Measurements from ENCODE around the gene RBM5. TPM values are rescaled to one million over a fixed set of nuclear protein-coding genes. Genes with fewer than 3 reads are reported as not detected.

The RBM5 gene
- total RNA-seq, 2 experiments from 2014 or later = 95.2 to 107 TPM

DNA sequence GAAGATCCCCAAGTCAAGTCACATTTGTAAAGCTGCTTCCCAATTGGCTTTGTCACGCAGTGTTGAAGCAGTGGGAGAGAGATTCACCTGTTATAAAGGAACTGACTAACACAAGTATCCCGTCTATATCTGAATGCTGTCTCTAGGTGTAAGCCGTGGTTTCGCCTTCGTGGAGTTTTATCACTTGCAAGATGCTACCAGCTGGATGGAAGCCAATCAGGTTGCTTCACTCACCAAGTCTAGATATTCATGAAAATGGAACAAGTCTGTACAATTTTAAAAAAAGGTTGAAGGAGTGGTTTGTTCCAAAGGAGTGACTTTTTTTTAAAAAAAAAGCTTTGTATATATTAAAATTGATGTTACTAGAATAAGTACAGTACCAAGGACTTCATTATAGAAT, 11.7 kb downstream of the RBM5 start:
- no peak for DNase-seq
- Mint-ChIP-seq H3K4me3 (no peak overlapping the region), H3K4me1 (ENCODE audit: low read depth) (peaks cover 19% of the 10 kb centered on the region), H3K9me3 (no peaks in the 10 kb centered on the region), H3K27me3 (no peaks in the 10 kb centered on the region), H3K36me3 (peaks cover 70% of the 10 kb centered on the region), H3K27ac (no peak overlapping the region)
- intact Hi-C loops (cut with micrococcal nuclease) = no loop called here
- ChIA-PET CTCF (no interaction called here), POLR2A (interaction anchor here (1.3 kb wide), 1 partner anchor 11 kb away, joined by 4 read pairs; the partner anchor contains the start of gene RBM5)

DNA sequence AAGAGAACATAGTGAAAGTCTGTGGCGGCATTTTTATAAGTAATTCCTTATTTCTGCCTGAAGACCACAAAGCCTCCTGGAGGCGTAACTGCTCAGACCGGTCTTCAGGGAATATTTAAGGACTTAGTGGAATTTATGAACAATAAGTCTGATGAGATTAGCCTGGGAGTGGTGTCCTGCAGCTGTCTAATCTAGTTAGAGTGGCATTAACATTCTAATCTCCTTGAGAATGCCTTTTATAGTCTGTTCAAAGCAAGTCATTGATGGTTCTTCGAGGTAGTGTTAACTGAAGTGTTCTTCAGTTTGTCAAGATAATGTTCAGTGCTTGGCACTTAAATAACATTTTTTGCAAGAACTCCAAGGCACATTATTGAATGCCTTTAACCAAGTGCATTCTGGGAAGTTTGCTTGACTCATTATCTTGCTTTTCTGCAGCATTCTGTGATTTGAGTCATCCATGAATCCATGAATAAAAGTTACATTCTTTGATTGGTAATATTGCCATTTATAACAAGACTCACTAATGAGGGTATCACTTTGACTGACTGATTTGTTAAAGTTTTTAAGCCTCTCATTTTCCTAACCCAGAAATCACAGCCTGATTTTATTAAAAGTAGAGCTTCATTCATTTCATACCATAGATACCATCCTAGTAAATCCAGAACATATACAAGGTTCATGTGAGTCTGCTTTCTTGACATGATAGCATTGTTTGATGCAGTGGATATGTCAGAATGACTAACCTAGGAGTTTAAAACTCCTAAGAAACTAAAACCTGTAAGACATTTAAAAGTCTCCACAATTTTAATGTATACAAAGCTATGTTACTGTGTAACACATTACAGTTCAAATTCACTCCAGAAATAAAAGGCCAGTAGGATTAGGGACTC, 12.5 kb downstream of the RBM5 start:
- POLR2A ChIA-PET = interaction anchor here (1.0 to 1.3 kb wide), 2 partner anchors 12 to 14 kb away, joined by 4 read pairs; partner anchors contain the start of gene RBM5
- Mint-ChIP-seq H3K27me3 (no peaks in the 10 kb centered on the region), H3K4me3 (no peak overlapping the region), H3K9me3 (no peaks in the 10 kb centered on the region), H3K36me3 (peaks cover 64% of the 10 kb centered on the region), H3K4me1 (ENCODE audit: low read depth) (peaks cover 16% of the 10 kb centered on the region), H3K27ac (peak overlapping the region; percentile 65)
- CTCF ChIA-PET = interaction anchor here (1.6 kb wide), 1 partner anchor 19 kb away, joined by 8 read pairs; no protein-coding TSS in a partner anchor
- intact Hi-C loops (cut with micrococcal nuclease) = no loop called here
- no peak for DNase-seq

DNA sequence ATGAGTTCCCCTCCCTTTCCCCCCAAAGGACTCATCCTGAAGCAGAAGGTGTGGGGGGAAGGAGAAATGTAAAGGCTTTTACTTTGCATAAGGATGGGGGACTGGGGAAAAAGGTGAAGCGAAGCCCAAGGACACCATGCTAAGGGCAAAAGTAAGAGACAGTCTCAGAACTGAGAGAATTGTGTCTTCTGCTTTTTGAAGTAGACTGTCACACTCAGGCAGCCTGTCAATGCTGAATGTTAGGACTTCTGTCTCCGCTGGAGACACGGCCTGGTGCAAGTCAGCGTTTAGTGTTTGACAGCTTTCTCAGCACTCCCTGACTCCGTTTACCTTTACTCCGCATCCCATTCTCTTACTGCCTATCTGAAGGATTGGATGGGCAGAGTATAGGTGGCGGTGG, 13.8 kb downstream of the RBM5 start:
- intact Hi-C loops (cut with micrococcal nuclease) = no loop called here
- Mint-ChIP-seq H3K9me3 (no peaks in the 10 kb centered on the region), H3K36me3 (peaks cover 68% of the 10 kb centered on the region), H3K27me3 (no peaks in the 10 kb centered on the region), H3K4me3 (no peak overlapping the region), H3K4me1 (ENCODE audit: low read depth) (peaks cover 10% of the 10 kb centered on the region), H3K27ac (no peak overlapping the region)
- no peak for DNase-seq
- ChIA-PET CTCF (no interaction called here), POLR2A (no interaction called here)

DNA sequence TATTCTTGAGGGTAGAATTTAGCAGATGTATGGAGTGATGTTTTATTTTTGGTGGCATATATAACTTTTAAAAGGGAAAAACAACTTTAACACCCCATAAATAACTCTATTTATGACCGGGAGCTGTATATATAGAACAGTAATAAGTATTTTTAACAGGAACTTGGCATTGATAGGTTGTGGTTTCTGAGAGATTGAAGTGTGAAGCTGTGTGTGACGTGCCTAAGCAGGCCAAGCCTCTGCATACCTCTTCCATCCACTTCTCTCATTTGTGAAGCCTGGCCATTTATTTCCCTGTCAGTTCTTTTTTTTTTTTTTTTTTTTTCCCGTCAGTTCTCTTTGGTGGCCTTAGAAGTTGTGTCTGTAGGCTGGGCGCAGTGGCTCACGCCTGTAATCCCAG, 23.0 kb downstream of the RBM5 start:
- ChIA-PET CTCF (interaction anchor here (0.6 to 0.7 kb wide), 2 partner anchors 9 to 115 kb away, joined by 3 read pairs; no protein-coding TSS in a partner anchor), POLR2A (no interaction called here)
- intact Hi-C loops (cut with micrococcal nuclease) = no loop called here
- H3K27ac Mint-ChIP-seq = no peak overlapping the region
- peaks cover 73% of the 10 kb centered on the region for H3K36me3 Mint-ChIP-seq
- DNase-seq = no peak
- no peak overlapping the region for H3K4me3 Mint-ChIP-seq
- no peaks in the 10 kb centered on the region for H3K9me3 Mint-ChIP-seq
- H3K4me1 Mint-ChIP-seq (ENCODE audit: low read depth) = no peaks in the 10 kb centered on the region
- H3K27me3 Mint-ChIP-seq = no peaks in the 10 kb centered on the region

DNA sequence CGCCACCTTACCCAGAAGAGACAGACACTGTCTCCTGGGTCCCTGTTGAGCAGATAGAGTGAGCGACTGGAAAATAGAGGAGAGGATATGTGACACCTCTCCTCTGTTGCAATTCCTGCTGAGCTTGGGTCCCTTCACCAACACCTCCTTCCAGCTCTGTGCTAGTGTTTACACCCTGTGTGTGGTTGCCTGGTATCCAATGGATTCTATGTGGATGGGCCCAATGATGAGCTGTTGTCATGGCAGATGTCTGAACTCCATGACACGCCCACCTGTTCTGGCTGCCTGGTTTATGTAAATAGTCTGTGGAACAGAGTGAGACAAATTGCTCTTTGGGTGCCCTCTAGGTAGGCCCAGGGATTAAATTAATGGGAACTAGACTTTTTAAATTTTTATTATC, 23.7 kb downstream of the RBM5 start:
- intact Hi-C loops (cut with micrococcal nuclease) = no loop called here
- Mint-ChIP-seq H3K36me3 (peaks cover 73% of the 10 kb centered on the region), H3K27ac (no peak overlapping the region), H3K9me3 (no peaks in the 10 kb centered on the region), H3K4me3 (no peak overlapping the region), H3K4me1 (ENCODE audit: low read depth) (no peaks in the 10 kb centered on the region), H3K27me3 (no peaks in the 10 kb centered on the region)
- ChIA-PET CTCF (interaction anchor here (0.7 kb wide), 1 partner anchor 8 kb away, joined by 3 read pairs; no protein-coding TSS in a partner anchor), POLR2A (no interaction called here)
- no peak for DNase-seq

DNA sequence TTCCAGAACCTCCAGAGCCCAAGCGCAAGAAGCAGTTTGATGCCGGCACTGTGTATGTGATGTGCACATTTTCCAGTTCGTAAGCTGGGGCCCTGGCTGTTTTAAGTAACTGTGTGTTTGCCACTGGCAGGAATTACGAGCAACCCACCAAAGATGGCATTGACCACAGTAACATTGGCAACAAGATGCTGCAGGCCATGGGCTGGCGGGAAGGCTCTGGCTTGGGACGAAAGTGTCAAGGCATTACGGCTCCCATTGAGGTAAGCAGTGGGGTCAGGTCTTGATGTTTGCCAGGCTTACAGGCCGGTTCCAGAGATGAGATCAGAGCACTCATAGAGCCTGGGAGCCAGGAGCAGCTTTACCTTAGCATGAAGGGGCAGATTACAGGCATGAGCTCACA, 28.4 kb downstream of the RBM5 start:
- no peak overlapping the region for H3K4me3 Mint-ChIP-seq
- no peaks in the 10 kb centered on the region for H3K9me3 Mint-ChIP-seq
- ChIA-PET CTCF (no interaction called here), POLR2A (interaction anchor here (0.7 kb wide), 1 partner anchor 1351 kb away, joined by 3 read pairs; no protein-coding TSS in a partner anchor)
- no peak for DNase-seq
- H3K4me1 Mint-ChIP-seq (ENCODE audit: low read depth) = no peaks in the 10 kb centered on the region
- intact Hi-C loops (cut with micrococcal nuclease) = no loop called here
- peaks cover 54% of the 10 kb centered on the region for H3K36me3 Mint-ChIP-seq
- H3K27me3 Mint-ChIP-seq = no peaks in the 10 kb centered on the region
- no peak overlapping the region for H3K27ac Mint-ChIP-seq

DNA sequence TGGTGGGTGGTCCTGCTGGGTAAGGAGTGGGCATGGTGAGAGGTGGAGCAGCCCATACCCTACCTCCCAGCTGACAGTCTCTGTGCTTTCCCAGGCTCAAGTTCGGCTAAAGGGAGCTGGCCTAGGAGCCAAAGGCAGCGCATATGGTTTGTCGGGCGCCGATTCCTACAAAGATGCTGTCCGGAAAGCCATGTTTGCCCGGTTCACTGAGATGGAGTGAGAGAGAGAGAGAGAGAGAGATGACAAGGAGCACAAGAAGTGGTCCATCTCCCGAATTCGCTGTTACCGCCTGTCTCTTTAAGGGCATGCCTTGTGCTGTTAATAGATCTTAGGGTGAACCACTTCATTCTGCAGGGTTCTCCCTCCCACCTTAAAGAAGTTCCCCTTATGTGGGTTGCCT, 29.5 kb downstream of the RBM5 start:
- no peaks in the 10 kb centered on the region for H3K9me3 Mint-ChIP-seq
- DNase-seq = no peak

DNA sequence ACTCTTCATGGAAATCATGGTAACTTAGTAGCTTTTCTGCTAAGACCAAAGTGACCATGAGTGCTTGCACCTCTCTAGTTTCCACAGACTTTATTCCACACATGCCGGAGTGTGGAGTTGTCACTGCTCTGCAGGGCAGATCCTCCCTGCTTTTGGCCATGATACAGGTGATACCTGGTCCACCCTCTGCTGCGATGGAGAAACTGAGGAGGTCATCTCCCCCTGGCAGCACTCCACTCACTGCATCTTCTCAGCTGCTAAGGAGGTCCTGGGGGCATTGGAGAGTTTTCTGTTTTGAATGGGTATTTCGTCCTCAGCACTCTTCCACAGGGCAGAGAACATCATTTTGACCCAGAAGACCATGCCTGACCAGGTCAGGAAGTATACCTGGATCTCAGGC, 31.1 kb downstream of the RBM5 start:
- intact Hi-C loops (cut with micrococcal nuclease) = loop anchor here (5.0 kb wide), 1 partner anchor 153 kb away; no protein-coding TSS in a partner anchor
- peaks cover 36% of the 10 kb centered on the region for H3K36me3 Mint-ChIP-seq
- DNase-seq = no peak
- ChIA-PET POLR2A (interaction anchor here (0.9 kb wide), 1 partner anchor 53 kb away, joined by 3 read pairs; no protein-coding TSS in a partner anchor), CTCF (interaction anchor here (1.0 to 3.0 kb wide), 9 partner anchors 8 to 155 kb away, joined by 3 to 24 read pairs (median 4); no protein-coding TSS in a partner anchor)
- H3K27ac Mint-ChIP-seq = no peak overlapping the region
- no peak overlapping the region for H3K4me3 Mint-ChIP-seq
- no peaks in the 10 kb centered on the region for H3K4me1 Mint-ChIP-seq (ENCODE audit: low read depth)
- no peaks in the 10 kb centered on the region for H3K9me3 Mint-ChIP-seq
- H3K27me3 Mint-ChIP-seq = no peaks in the 10 kb centered on the region

More for the DNA sequence above, 29.5 kb downstream of the RBM5 start:
- Mint-ChIP-seq H3K4me1 (ENCODE audit: low read depth) (no peaks in the 10 kb centered on the region), H3K4me3 (no peak overlapping the region), H3K27ac (no peak overlapping the region), H3K27me3 (no peaks in the 10 kb centered on the region), H3K36me3 (peaks cover 50% of the 10 kb centered on the region)
- intact Hi-C loops (cut with micrococcal nuclease) = no loop called here
- CTCF ChIA-PET = no interaction called here
- POLR2A ChIA-PET = interaction anchor here (0.6 kb wide), 1 partner anchor 667 kb away, joined by 4 read pairs; no protein-coding TSS in a partner anchor

DNA sequence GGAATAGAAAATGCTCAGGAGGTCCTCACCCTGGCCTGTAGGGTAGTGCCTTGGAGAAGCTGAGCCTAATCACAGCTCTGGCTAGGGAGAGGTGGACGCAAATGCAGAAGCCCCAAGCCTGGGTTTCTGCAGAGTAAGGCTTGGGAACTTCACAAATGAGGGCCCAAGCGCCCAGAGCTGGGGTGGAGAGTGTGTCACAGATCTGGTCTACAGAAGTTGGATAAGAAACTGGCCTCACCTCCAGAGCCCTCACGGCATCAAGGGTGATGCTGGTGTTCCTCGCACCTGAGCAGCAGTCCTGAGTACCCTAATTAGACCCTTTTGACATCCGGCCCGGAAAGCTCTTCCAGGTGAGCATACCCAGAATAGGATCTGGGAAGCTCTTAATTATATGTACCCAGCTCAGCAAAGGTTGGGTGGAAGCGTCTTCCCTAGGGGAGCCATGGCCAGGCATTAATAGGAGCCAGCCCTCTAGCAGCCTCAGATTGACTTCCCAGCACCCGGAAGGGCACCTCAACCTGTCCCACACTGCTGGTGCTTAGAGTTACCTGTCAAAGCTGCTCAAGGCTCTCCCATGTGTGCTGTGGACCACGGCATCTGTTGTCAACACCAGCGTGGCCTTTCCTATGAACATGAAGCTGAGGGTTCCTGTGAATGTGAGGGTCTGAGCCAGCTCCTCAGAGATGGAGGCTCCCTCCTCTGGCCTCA, 31.8 kb downstream of the RBM5 start:
- intact Hi-C loops (cut with micrococcal nuclease) = loop anchor here (1.0 to 5.0 kb wide), 3 partner anchors 69 to 152 kb away; no protein-coding TSS in a partner anchor
- H3K4me3 Mint-ChIP-seq = no peak overlapping the region
- POLR2A ChIA-PET = interaction anchor here (0.9 to 1.2 kb wide), 2 partner anchors 17 to 53 kb away, joined by 3 to 4 read pairs; no protein-coding TSS in a partner anchor

DNA sequence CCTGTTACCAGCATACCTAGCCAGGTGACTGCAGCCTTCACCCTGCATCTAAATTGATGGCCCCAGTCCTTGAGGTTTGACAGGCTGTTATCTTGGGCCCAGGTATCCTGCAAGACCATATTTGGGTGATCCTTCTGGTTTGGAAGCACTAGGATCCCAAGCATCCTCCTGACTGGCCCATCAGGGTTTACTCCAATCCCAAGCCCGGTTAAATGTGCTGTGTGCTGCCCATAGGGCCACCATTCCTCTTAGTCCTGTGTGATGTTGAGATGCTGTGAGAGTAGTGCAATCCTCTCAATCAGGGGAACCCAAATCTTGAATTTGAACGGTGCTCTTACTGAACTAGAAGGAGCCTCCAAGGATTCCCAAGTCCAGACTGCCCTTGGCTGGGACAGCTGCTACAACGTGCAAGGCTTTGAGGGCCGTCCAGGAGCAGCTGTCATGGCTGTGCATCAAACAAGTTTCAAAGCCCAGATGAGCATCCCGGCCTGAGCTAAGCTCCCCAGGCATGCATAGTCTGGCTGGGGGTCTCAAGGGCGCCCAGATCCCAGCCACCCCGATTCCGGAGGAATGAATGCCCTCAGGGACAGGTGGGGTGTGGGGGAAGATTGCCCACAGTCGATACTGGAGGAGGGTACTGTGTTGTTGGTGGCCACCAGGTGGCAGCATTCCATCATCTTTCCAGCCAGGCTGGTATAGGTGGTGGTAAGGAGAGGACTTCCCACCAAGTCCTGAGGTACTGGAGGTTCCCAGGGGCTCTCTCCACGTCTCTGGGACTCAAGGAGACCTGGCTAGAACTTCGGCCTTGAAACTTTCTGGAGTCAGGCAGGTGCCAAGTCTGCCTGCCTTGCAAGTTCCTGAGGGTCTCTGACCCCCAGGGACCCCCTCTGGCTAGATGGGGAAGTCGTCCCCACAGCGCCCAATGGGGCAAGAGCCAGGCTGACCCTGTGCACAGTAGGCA, 32.6 kb downstream of the RBM5 start:
- CTCF ChIA-PET = interaction anchor here (0.6 to 3.0 kb wide), 21 partner anchors 8 to 584 kb away, joined by 3 to 24 read pairs (median 4); no protein-coding TSS in a partner anchor
- H3K36me3 Mint-ChIP-seq = peaks cover 23% of the 10 kb centered on the region

More for the DNA sequence above, 31.8 kb downstream of the RBM5 start:
- no peak for DNase-seq
- CTCF ChIA-PET = interaction anchor here (0.5 to 3.0 kb wide), 20 partner anchors 9 to 372 kb away, joined by 3 to 24 read pairs (median 4); no protein-coding TSS in a partner anchor
- Mint-ChIP-seq H3K9me3 (no peaks in the 10 kb centered on the region), H3K27me3 (no peaks in the 10 kb centered on the region), H3K4me1 (ENCODE audit: low read depth) (no peaks in the 10 kb centered on the region), H3K27ac (no peak overlapping the region), H3K36me3 (peaks cover 31% of the 10 kb centered on the region)

DNA sequence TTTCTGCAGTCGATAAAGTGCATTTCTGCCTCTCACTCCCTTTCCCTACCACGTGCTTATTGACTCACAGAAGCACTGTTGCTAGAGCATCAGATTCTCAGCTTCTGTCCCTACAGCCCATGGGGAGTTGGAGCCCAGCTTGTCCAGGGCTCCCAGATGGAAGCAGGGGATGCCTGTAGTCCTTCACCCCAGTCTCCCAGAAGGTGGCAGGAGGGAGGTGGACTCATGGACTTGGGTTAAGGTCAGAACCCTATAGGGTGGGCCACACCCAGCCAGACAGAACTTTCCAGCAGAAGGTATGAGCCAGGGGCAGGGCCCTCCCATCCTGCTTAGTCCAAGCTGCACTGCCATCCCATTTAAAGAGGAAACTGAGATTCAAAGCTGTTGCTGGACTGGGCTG, 33.4 kb downstream of the RBM5 start:
- H3K36me3 Mint-ChIP-seq = peaks cover 16% of the 10 kb centered on the region
- POLR2A ChIA-PET = no interaction called here
- no peaks in the 10 kb centered on the region for H3K9me3 Mint-ChIP-seq
- no peak for DNase-seq
- CTCF ChIA-PET = interaction anchor here (0.6 to 2.9 kb wide), 8 partner anchors 9 to 585 kb away, joined by 3 to 9 read pairs (median 4); no protein-coding TSS in a partner anchor
- H3K4me1 Mint-ChIP-seq (ENCODE audit: low read depth) = no peaks in the 10 kb centered on the region
- intact Hi-C loops (cut with micrococcal nuclease) = loop anchor here (5.0 kb wide), 1 partner anchor 150 kb away; no protein-coding TSS in a partner anchor
- no peak overlapping the region for H3K27ac Mint-ChIP-seq
- no peak overlapping the region for H3K4me3 Mint-ChIP-seq
- H3K27me3 Mint-ChIP-seq = no peaks in the 10 kb centered on the region

More for the DNA sequence above, 32.6 kb downstream of the RBM5 start:
- Mint-ChIP-seq H3K27me3 (no peaks in the 10 kb centered on the region), H3K4me3 (no peak overlapping the region), H3K4me1 (ENCODE audit: low read depth) (no peaks in the 10 kb centered on the region), H3K9me3 (no peaks in the 10 kb centered on the region), H3K27ac (no peak overlapping the region)
- POLR2A ChIA-PET = interaction anchor here (1.2 kb wide), 1 partner anchor 18 kb away, joined by 4 read pairs; no protein-coding TSS in a partner anchor
- peak; percentile 80 for DNase-seq
- intact Hi-C loops (cut with micrococcal nuclease) = loop anchor here (1.0 to 5.0 kb wide), 3 partner anchors 68 to 151 kb away; no protein-coding TSS in a partner anchor
